Activated CD8-positive, alpha-beta T cell treated with anti-CD3 and anti-CD28 coated beads, Interleukin-2, amount 10 ng/mL, durations not matched to agents 7 days and 5 days (primary cell): Measurements from ENCODE around the gene DTNBP1. TPM values are rescaled to one million over a fixed set of nuclear protein-coding genes. Genes with fewer than 3 reads are reported as not detected.

Experiments
- ATAC-seq: fragments of 150-1000 bp; cut with Tn5 transposase; one replicate; pipeline ENCODE4 v1.10.0; 2021; ENCODE audit warnings: moderate library complexity
- CTCF ChIA-PET: fragments of 350-600 bp; sonication (Branson Sonifier 250); formaldehyde crosslinking; loops from one replicate; lab custom pipeline; 2021; ENCODE audit warnings: antibody characterized with exemption; lab: Charles Lee
- POLR2A ChIA-PET: fragments of 350-600 bp; sonication (Branson Sonifier 250); formaldehyde crosslinking; loops from one replicate; lab custom pipeline; 2021; ENCODE audit warnings: antibody characterized with exemption; lab: Charles Lee
- DNase-seq: peaks from one replicate; pipeline ENCODE4 v3.0.0-alpha.2; 2020
- H3K27ac Mint-ChIP-seq: one replicate; pipeline ENCODE4 v1.8.0; 2021; ENCODE audit warnings: mild to moderate bottlenecking, mixed read lengths
- H3K27me3 Mint-ChIP-seq: one replicate; pipeline ENCODE4 v1.8.0; 2021; ENCODE audit warnings: low read depth, mixed read lengths
- H3K36me3 Mint-ChIP-seq: one replicate; pipeline ENCODE4 v1.8.0; 2021; ENCODE audit warnings: low read depth, mixed read lengths
- H3K4me1 Mint-ChIP-seq: one replicate; pipeline ENCODE4 v1.8.0; 2021; ENCODE audit warnings: low read depth, mixed read lengths
- H3K4me3 Mint-ChIP-seq: one replicate; pipeline ENCODE4 v1.8.0; 2021; ENCODE audit warnings: mild to moderate bottlenecking, mixed read lengths
- H3K9me3 Mint-ChIP-seq: one replicate; pipeline ENCODE4 v1.8.0; 2022; ENCODE audit warnings: mixed read lengths; ENCODE audit not compliant: insufficient read depth
- total RNA-seq, 2 experiments: library from RNA; stranded (reverse); gene quantifications; one replicate each; pipeline ENCODE4 v1.2.3, GENCODE V29; 2021

The DTNBP1 gene
- total RNA-seq, 2 experiments from 2014 or later: 17.7 to 19.0 TPM

GRCh38 chr6:15515226-15515625, 147.6 kb downstream of the DTNBP1 start:
- DNase-seq (no peak), ATAC-seq (no peak)
- H3K4me3 Mint-ChIP-seq: no peak overlapping the region
- H3K36me3 Mint-ChIP-seq: peaks cover 69% of the 10 kb centered on the region
- ChIA-PET CTCF (no interaction called here), POLR2A (no interaction called here)
- peaks cover 5% of the 10 kb centered on the region for H3K4me1 Mint-ChIP-seq
- H3K9me3 Mint-ChIP-seq: no peaks in the 10 kb centered on the region
- H3K27ac Mint-ChIP-seq: peak overlapping the region; percentile 64
- no peaks in the 10 kb centered on the region for H3K27me3 Mint-ChIP-seq

- no peak for DNase-seq
- peaks cover 66% of the 10 kb centered on the region for H3K36me3 Mint-ChIP-seq
- H3K27me3 Mint-ChIP-seq: no peaks in the 10 kb centered on the region
- peaks cover 5% of the 10 kb centered on the region for H3K4me1 Mint-ChIP-seq
- H3K27ac Mint-ChIP-seq: peak overlapping the region; percentile 70
- no peak overlapping the region for H3K4me3 Mint-ChIP-seq
- no peaks in the 10 kb centered on the region for H3K9me3 Mint-ChIP-seq
- ChIA-PET CTCF (no interaction called here), POLR2A (interaction anchor here (0.6 kb wide), 1 partner anchor 524 kb away, joined by 3 read pairs; no protein-coding TSS in a partner anchor)
- no peak for ATAC-seq
Observed at GRCh38 chr6:15513801-15514711, 148.8 kb downstream of the DTNBP1 start.

- ATAC-seq (no peak), DNase-seq (no peak)
- H3K4me3 Mint-ChIP-seq: no peak overlapping the region
- CTCF ChIA-PET: no interaction called here
- POLR2A ChIA-PET: no interaction called here
- no peaks in the 10 kb centered on the region for H3K27me3 Mint-ChIP-seq
- H3K9me3 Mint-ChIP-seq: no peaks in the 10 kb centered on the region
- H3K27ac Mint-ChIP-seq: no peak overlapping the region
- H3K36me3 Mint-ChIP-seq: peaks cover 65% of the 10 kb centered on the region
- H3K4me1 Mint-ChIP-seq: peaks cover 5% of the 10 kb centered on the region
Observed at GRCh38 chr6:15513131-15513771, 149.6 kb downstream of the DTNBP1 start.

- ChIA-PET POLR2A (no interaction called here), CTCF (no interaction called here)
- Mint-ChIP-seq H3K9me3 (no peaks in the 10 kb centered on the region), H3K4me3 (no peak overlapping the region), H3K27ac (no peak overlapping the region), H3K4me1 (peaks cover 5% of the 10 kb centered on the region), H3K36me3 (peaks cover 61% of the 10 kb centered on the region), H3K27me3 (no peaks in the 10 kb centered on the region)
- ATAC-seq (no peak), DNase-seq (no peak)
Observed at GRCh38 chr6:15512721-15513120, 150.1 kb downstream of the DTNBP1 start.

GRCh38 chr6:15512126-15512525, 150.7 kb downstream of the DTNBP1 start:
- Mint-ChIP-seq H3K9me3 (no peaks in the 10 kb centered on the region), H3K36me3 (peaks cover 64% of the 10 kb centered on the region), H3K4me1 (peaks cover 5% of the 10 kb centered on the region), H3K4me3 (no peak overlapping the region), H3K27me3 (no peaks in the 10 kb centered on the region), H3K27ac (no peak overlapping the region)
- POLR2A ChIA-PET: no interaction called here
- ATAC-seq (no peak), DNase-seq (no peak)
- CTCF ChIA-PET: no interaction called here

GRCh38 chr6:15511248-15512125, 151.3 kb downstream of the DTNBP1 start:
- CTCF ChIA-PET: no interaction called here
- no peak for ATAC-seq

GRCh38 chr6:15510536-15511247, 152.1 kb downstream of the DTNBP1 start:
- Mint-ChIP-seq H3K4me3 (no peak overlapping the region), H3K4me1 (peaks cover 5% of the 10 kb centered on the region), H3K27ac (peak overlapping the region; percentile 46), H3K36me3 (peaks cover 65% of the 10 kb centered on the region), H3K27me3 (no peaks in the 10 kb centered on the region), H3K9me3 (no peaks in the 10 kb centered on the region)
- ChIA-PET CTCF (no interaction called here), POLR2A (interaction anchor here (0.6 kb wide), 1 partner anchor 727 kb away, joined by 3 read pairs; no protein-coding TSS in a partner anchor)
- ATAC-seq (no peak), DNase-seq (no peak)

More at GRCh38 chr6:15511248-15512125, 151.3 kb downstream of the DTNBP1 start:
- POLR2A ChIA-PET: no interaction called here
- no peak for DNase-seq
- Mint-ChIP-seq H3K27me3 (no peaks in the 10 kb centered on the region), H3K4me3 (no peak overlapping the region), H3K4me1 (peaks cover 5% of the 10 kb centered on the region), H3K36me3 (peaks cover 64% of the 10 kb centered on the region), H3K9me3 (no peaks in the 10 kb centered on the region), H3K27ac (peak overlapping the region; percentile 46)

GRCh38 chr6:15510121-15510520, 152.7 kb downstream of the DTNBP1 start:
- CTCF ChIA-PET: no interaction called here
- H3K36me3 Mint-ChIP-seq: peaks cover 65% of the 10 kb centered on the region
- POLR2A ChIA-PET: no interaction called here

GRCh38 chr6:15509335-15509933, 153.4 kb downstream of the DTNBP1 start:
- Mint-ChIP-seq H3K4me3 (no peak overlapping the region), H3K27ac (no peak overlapping the region), H3K27me3 (no peaks in the 10 kb centered on the region), H3K4me1 (no peaks in the 10 kb centered on the region), H3K9me3 (no peaks in the 10 kb centered on the region), H3K36me3 (peaks cover 62% of the 10 kb centered on the region)
- CTCF ChIA-PET: no interaction called here
- POLR2A ChIA-PET: no interaction called here
- ATAC-seq (no peak), DNase-seq (no peak)

More at GRCh38 chr6:15510121-15510520, 152.7 kb downstream of the DTNBP1 start:
- Mint-ChIP-seq H3K4me3 (no peak overlapping the region), H3K27ac (no peak overlapping the region), H3K4me1 (peaks cover 3% of the 10 kb centered on the region), H3K27me3 (no peaks in the 10 kb centered on the region), H3K9me3 (no peaks in the 10 kb centered on the region)
- DNase-seq (no peak), ATAC-seq (no peak)

GRCh38 chr6:15508931-15509330, 153.9 kb downstream of the DTNBP1 start:
- DNase-seq: no peak
- ChIA-PET CTCF (no interaction called here), POLR2A (no interaction called here)
- ATAC-seq: no peak
- H3K9me3 Mint-ChIP-seq: no peaks in the 10 kb centered on the region
- H3K27me3 Mint-ChIP-seq: no peaks in the 10 kb centered on the region
- H3K4me3 Mint-ChIP-seq: no peak overlapping the region
- peaks cover 59% of the 10 kb centered on the region for H3K36me3 Mint-ChIP-seq
- H3K4me1 Mint-ChIP-seq: no peaks in the 10 kb centered on the region
- no peak overlapping the region for H3K27ac Mint-ChIP-seq

- Mint-ChIP-seq H3K4me1 (no peaks in the 10 kb centered on the region), H3K4me3 (no peak overlapping the region), H3K27me3 (no peaks in the 10 kb centered on the region), H3K36me3 (peaks cover 57% of the 10 kb centered on the region), H3K27ac (no peak overlapping the region), H3K9me3 (no peaks in the 10 kb centered on the region)
- DNase-seq: no peak
- ChIA-PET CTCF (no interaction called here), POLR2A (no interaction called here)
- ATAC-seq: no peak
Observed at GRCh38 chr6:15508441-15508871, 154.4 kb downstream of the DTNBP1 start.
